CD4-positive, alpha-beta T cell treated with Interleukin-17A for 4 hours (primary cell): ENCODE data around the gene CARMIL3.
A peak's percentile ranks its signal among the peaks of the same experiment; 100 is the strongest.
"Not testable (repeated sequence)": the region's sequence is repeated elsewhere in the genome, so short reads cannot be mapped to it uniquely, and the experiment has no call there.

Experiments
- DNase-seq: peaks from one replicate; pipeline ENCODE4 v3.0.0-alpha.2; 2020; ENCODE audit warnings: mixed read lengths

CARMIL3 gene, protein sequence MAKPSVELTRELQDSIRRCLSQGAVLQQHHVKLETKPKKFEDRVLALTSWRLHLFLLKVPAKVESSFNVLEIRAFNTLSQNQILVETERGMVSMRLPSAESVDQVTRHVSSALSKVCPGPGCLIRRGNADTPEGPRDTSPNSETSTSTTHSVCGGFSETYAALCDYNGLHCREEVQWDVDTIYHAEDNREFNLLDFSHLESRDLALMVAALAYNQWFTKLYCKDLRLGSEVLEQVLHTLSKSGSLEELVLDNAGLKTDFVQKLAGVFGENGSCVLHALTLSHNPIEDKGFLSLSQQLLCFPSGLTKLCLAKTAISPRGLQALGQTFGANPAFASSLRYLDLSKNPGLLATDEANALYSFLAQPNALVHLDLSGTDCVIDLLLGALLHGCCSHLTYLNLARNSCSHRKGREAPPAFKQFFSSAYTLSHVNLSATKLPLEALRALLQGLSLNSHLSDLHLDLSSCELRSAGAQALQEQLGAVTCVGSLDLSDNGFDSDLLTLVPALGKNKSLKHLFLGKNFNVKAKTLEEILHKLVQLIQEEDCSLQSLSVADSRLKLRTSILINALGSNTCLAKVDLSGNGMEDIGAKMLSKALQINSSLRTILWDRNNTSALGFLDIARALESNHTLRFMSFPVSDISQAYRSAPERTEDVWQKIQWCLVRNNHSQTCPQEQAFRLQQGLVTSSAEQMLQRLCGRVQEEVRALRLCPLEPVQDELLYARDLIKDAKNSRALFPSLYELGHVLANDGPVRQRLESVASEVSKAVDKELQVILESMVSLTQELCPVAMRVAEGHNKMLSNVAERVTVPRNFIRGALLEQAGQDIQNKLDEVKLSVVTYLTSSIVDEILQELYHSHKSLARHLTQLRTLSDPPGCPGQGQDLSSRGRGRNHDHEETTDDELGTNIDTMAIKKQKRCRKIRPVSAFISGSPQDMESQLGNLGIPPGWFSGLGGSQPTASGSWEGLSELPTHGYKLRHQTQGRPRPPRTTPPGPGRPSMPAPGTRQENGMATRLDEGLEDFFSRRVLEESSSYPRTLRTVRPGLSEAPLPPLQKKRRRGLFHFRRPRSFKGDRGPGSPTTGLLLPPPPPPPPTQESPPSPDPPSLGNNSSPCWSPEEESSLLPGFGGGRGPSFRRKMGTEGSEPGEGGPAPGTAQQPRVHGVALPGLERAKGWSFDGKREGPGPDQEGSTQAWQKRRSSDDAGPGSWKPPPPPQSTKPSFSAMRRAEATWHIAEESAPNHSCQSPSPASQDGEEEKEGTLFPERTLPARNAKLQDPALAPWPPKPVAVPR (N-terminal part only)

GRCh38 chr14:24051789-24052655, at the start of gene CARMIL3:
TSS of gene CARMIL3 (plus strand) at chr14:24052009. CDS start at chr14:24052154, 145 bp downstream.
- peak; percentile 75 for DNase-seq

DNA sequence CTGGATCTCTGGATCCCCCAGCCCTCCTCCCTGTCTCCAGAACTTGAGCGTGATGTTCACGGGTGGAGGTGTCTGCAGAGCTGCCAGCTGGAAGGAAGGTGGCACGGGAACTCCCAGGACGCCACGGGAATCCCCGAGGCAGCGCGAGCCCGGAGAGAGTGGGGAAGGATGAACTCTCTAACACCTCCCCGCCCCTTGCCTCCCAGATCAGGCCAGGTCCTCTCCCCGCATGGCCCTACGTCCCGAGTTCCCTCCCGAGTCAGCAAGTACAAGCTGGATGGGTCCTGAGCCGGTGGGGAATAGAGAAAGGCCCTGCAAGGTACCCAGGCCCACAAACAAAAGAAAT, 45.4 kb upstream of the CARMIL3 start:
- DNase-seq, result not testable (repeated sequence)

GRCh38 chr14:24006817-24007652, 44.8 kb upstream of the CARMIL3 start:
- DNase-seq, result peak; percentile 81

- DNase-seq, result no peak
Measured at GRCh38 chr14:24011051-24011450, 40.8 kb upstream of the CARMIL3 start.

DNA sequence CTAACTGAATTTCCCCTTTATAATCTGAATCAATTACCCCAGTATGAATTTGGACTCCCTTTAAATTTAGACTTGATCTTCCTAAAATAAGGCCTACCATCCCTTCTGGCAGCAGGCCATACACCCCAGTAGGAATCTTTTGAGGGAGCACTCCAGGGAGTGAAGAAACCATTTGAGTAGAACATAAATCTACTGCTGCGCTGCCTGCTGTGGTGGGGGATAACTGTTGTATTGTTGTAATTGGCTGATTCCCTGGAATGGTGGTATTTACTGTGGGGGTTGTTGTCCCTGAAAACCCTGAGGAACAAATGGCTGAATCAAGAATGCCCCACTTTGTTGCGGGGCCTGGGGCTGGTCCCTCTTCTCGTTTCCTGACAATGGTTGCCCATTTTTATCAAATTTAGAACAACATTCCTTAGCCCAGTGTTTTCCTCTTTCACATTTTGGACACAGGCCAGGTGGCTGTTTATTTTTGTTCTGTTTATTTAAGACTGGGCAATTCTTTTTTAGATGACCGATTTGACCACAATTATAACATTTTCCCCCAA, 39.0 kb upstream of the CARMIL3 start:
- DNase-seq, result not testable (repeated sequence)

DNA sequence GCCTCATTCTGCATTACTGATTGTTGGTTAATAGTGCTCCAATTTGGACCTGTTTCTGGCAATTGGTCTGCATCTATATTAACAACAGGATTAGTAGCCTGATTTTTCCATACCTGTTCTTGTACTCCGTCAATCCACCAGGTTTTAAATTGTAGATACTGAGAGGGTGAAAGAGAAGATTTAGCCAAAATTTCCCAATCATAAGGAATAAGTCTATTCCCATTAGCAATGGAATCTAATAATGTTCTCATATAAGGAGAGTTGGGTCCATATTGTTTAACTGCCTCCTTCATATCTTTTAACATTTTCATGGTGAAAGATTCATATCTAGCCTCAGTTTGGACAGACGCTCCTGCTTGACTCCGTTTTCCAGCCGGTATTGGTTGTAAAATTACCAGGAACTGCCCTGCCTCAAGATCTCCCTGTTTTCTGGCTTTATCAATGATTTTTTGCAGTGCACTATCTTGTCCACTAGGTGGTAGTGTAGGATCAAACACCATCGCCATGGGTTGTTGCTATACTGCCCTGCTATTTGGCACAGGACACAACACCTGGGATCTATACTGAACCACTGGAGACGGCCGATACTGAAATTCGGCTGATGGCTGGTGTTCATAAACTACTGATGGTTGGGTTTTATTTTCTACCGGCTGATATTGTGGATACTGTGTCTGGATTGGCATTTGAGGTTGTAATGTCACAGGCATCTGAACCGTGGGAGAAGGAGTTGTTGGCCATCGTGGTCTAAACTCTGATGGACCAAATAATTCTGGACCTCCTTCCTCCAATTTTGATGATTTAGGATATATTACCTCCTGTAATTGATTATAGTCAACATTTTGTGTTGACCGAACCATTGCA, 37.9 kb upstream of the CARMIL3 start:
- peak; percentile 54 for DNase-seq

DNA sequence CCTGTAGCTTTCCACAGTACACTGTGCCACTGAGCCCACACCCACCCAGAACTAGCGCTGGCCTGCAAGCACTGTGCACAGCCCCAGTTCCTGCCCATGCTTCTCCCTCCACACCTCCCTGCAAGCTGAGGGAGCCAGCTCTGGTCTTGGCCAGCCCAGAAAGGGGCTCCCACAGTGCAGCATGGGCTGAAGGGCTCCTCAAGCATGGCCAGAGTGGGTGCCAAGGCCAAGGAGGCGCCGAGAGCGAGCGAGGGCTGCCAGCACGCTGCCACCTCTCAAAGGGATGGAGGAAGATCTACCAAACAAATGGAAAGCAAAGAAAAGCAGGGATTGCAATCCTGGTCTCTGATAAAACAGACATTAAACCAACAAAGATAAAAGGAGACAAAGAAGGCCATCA, 36.1 kb upstream of the CARMIL3 start:
- not testable (repeated sequence) for DNase-seq

DNA sequence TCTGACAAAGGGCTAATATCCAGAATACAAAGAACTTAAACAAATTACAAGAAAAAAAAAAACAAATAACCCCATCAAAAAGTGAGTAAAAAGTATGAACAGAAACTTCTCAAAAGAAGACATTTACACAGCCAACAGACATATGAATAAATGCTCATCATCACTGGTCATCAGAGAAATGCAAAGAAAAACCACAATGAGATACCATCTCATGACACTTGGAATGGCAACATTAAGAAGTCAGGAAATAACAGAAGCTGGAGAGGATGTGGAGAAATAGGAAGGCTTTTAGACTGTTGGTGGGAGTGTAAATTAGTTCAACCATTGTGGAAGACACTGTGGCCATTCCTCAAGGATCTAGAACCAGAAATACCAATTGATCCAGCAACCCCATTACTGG, 32.8 kb upstream of the CARMIL3 start:
- not testable (repeated sequence) for DNase-seq

DNA sequence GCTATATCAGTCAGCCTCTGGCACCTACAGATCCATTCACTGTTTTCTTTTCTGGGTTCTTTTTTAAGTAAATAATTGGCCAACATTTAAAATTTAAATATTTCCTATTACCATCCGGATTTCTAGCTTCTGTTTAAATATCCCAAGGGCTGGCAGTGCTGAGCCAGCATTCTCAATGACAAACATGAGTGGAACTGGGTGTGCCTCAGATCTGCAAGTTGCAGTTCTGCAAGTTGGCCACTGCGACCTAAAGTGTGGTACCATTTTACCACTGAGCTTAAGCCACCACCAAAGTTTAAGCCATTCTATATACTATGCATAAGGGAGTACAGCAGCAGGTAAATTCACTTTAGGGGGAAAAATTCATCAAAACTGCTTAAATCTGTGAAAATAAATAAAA, 31.9 kb upstream of the CARMIL3 start:
- not testable (repeated sequence) for DNase-seq

GRCh38 chr14:24020520-24020919, 31.3 kb upstream of the CARMIL3 start:
- not testable (repeated sequence) for DNase-seq

GRCh38 chr14:24024939-24025418, 26.8 kb upstream of the CARMIL3 start:
- not testable (repeated sequence) for DNase-seq

DNA sequence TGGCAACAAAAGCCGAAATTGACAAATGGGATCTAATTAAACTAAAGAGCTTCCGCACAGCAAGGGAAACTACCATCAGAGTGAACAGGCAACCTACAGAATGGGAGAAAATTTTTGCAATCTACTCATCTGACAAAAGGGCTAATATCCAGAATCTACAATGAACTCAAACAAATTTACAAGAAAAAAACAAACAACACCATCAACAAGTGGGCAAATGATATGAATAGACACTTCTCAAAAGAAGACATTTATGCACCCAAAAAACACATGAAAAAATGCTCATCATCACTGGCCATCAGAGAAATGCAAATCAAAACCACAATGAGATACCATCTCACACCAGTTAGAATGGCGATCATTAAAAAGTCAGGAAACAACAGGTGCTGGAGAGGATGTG, 22.1 kb upstream of the CARMIL3 start:
- not testable (repeated sequence) for DNase-seq

DNA sequence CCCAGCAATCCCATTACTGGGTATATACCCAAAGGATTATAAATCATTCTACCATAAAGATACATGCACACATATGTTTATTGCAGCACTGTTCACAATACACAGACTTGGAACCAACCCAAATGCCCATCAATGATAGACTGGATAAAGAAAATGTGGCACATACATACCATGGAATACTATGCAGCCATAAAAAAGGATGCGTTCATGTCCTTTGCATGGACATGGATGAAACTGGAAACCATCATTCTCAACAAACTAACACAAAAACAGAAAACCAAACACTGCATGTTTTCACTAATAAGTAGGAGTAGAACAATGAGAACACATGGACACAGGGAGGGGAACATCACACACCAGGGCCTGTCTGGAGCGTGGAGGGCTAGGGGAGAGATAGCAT, 20.5 kb upstream of the CARMIL3 start:
- DNase-seq, result not testable (repeated sequence)

DNA sequence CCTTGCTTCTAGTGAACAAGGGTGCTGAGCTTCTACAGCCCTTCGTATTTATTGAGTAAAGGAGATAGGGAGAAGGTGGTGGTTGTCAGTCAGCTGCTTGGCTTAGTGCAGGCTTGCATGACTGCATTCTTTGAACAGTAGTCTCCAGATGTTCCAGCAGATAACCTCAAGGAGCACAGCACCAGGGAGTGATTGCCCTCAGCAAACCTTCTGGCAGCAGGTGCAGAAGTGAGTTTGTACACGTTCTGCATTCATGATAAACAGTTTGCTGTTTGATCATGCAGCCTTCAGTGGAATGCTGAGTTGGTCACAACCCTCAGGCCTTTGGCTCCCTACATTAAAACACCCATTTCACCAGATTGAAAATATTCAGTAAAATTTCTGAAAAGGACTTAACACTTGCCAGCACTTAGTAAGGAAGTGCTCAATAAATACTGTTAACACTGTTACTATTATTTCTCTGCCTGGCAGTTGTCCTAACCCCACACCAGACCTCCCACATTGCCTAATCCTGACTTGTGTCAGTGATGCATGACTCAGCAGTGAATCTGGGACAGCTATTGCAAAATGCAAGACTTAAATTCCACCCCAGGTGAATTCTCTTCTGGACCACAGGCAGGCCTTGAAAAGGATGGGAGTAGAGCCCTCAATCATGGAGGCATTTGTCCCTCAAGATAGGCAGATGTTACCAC, 18.9 kb upstream of the CARMIL3 start:
- DNase-seq, result no peak

- DNase-seq, result not testable (repeated sequence)
Measured at GRCh38 chr14:24035769-24036168, 16.0 kb upstream of the CARMIL3 start.

- peak; percentile 77 for DNase-seq
Measured at GRCh38 chr14:24036169-24036962, 15.4 kb upstream of the CARMIL3 start.

- DNase-seq, result not testable (repeated sequence)
Measured at GRCh38 chr14:24036963-24037657, 14.7 kb upstream of the CARMIL3 start.
